Astrocyte of the cerebellum (primary cell): ENCODE data around the gene MYOF.

Source experiments
- DNase-seq: peaks from one replicate; pipeline ENCODE4 v3.0.0-alpha.2; 2011; ENCODE audit warnings: low read depth
- H3K4me3 ChIP-seq: 2 replicates; pipeline ENCODE4 v1.5.1; 2011; ENCODE audit warnings: mild to moderate bottlenecking, low read depth, low read length, moderate library complexity
- CTCF ChIP-seq: IDR thresholded peaks from 2 replicates; pipeline ENCODE4 v1.5.1; 2012; ENCODE audit warnings: low read length, low read depth, moderate library complexity, mild to moderate bottlenecking; ENCODE audit errors: missing control alignments
- in situ Hi-C: cut with HindIII; loops from 2 replicates; pipeline ENCODE4 v1.10.0; 2017; ENCODE audit warnings: low sequenced_read_pairs

Gene MYOF

GRCh38 chr10:93452143-93452542, 30.0 kb downstream of the MYOF start:
- in situ Hi-C loops = no loop called here
- TF ChIP-seq CTCF = no peak
- no peak for DNase-seq
- H3K4me3 ChIP-seq = no peak overlapping the region

GRCh38 chr10:93451244-93451947, 30.7 kb downstream of the MYOF start:
- no peak for DNase-seq
- TF ChIP-seq CTCF = no peak
- in situ Hi-C loops = no loop called here
- H3K4me3 ChIP-seq = no peak overlapping the region

GRCh38 chr10:93447970-93448369, 34.2 kb downstream of the MYOF start:
- in situ Hi-C loops = no loop called here
- no peak for TF ChIP-seq CTCF
- DNase-seq = no peak
- H3K4me3 ChIP-seq = no peak overlapping the region

GRCh38 chr10:93447019-93447418, 35.1 kb downstream of the MYOF start:
- in situ Hi-C loops = no loop called here
- H3K4me3 ChIP-seq = no peak overlapping the region
- DNase-seq = no peak
- no peak for TF ChIP-seq CTCF

DNA sequence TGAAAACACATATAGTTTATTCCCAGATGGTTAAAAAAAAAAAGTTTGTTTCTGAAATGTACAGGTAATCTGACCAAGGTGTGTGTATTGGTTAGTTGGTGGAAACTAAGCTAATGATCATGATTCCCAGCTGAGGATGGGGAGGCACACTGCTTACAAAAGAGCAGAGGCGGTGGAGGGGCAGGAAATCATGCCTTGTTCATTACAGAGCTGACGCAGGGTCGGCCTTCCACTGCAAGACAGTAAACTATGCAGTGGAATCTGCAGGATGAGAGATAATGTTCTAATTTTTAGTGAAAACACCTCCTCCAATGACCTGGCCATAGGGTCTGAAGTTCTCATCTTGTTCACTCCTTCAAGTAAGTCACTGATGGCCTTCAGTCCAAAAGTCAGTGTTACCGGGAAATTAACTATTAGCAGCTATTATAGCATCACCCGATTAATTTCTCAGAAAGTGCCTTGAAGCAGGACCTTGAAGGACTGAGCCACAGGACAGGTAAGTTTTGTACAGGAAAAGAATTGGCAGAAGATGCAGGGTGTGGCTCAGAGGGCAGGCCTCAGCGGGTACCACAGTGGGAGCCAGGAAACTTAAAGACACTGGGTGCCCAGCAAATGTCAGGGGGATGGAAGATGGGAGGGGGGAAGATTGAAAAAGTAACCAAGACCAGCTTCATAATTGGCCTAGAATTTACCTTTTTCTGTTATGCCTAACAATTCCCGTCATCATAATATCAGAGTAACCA, 36.0 kb downstream of the MYOF start:
- no peak for TF ChIP-seq CTCF
- H3K4me3 ChIP-seq = no peak overlapping the region
- in situ Hi-C loops = no loop called here
- no peak for DNase-seq

DNA sequence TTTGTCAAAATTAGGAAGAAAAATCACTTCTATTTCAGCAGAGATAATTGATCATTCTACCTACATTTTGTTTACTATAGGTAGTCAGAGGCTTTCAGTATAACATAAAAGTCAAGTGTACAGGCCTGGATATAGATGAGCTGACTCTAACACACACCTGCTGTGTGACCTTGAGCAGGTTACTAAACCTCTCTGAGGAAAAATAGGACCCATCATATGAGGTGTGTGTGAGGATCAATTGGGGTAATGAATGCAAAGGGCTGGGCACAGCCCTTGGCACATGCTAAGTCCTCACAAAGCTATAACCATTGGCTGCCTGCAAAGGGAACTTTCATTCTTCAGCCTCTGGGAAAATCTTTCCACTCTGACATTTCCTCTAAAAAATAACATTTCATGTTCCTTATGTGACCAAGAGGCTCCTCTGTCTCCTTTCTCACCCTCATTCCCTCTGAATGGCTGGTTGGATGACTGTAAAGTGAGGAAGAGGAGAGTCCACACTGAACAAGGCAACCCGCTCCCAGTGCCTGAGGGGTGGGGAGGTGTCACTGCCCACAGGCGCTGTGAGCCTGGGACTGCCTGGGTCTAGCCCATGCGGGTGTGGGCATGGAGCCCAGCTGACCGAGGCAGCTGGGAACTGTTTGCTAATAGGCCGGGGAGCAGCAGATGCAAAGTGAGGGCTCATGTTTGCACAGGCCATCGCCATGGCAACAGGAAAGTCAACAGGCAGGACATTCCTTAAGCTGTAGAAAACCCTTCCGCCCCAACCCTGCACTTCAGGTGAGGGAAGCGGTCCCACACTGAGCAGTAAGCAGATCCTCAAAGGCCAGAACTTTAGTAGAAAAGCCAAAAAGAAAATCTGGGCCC, 36.8 kb downstream of the MYOF start:
- in situ Hi-C loops = no loop called here
- TF ChIP-seq CTCF = no peak
- no peak overlapping the region for H3K4me3 ChIP-seq
- peak; percentile 98 for DNase-seq
